Measurements from ENCODE around the gene EEF2. TPM values are rescaled to one million over a fixed set of nuclear protein-coding genes. Genes with fewer than 3 reads are reported as not detected.
A peak's percentile ranks its signal among the peaks of the same experiment; 100 is the strongest.
"Not testable (repeated sequence)": the region's sequence is repeated elsewhere in the genome, so short reads cannot be mapped to it uniquely, and the experiment has no call there.

The EEF2 gene
- total RNA-seq, 1 donor from 2014 or later: 1,288 TPM

DNA sequence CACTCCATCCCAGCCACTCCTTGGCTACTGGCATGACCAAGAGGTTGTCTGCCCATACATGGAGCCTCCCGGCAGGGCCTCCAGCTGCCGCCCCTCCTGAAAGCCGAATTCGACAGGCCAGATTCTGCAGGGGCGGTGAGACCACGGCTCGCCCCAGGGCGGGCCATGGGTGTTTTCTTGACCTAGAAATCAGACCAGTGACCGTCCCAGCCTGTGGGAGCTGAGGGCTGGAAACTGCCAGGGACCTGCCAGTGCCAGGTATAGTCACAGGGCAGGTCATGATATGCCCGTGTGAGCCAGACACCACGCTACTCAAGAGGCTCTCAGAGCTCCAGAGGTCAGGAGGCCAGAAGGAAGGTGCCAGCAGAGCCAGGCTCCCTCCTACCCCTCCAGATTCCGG is 31.2 kb downstream of the EEF2 start:
- no peaks in the 10 kb centered on the region for H3K4me1 ChIP-seq
- Mint-ChIP-seq H3K9me3 (no peaks in the 10 kb centered on the region), H3K4me1 (peaks cover 8% of the 10 kb centered on the region), H3K27ac (no peak overlapping the region), H3K36me3 (peaks cover 4% of the 10 kb centered on the region), H3K4me3 (no peak overlapping the region), H3K27me3 (ENCODE audit: insufficient read depth, low read depth) (peaks cover 3% of the 10 kb centered on the region)
- no peak overlapping the region for H3K4me3 ChIP-seq
- peaks cover 3% of the 10 kb centered on the region for H3F3A ChIP-seq (ENCODE audit: low read depth)
- no peak overlapping the region for H2AFZ ChIP-seq (replicated peaks)
- no peaks in the 10 kb centered on the region for H3K27me3 ChIP-seq
- no peaks in the 10 kb centered on the region for H3K79me2 ChIP-seq (ENCODE audit: low read depth)
- H3K9ac ChIP-seq: no peak overlapping the region
- peaks cover 3% of the 10 kb centered on the region for H4K20me1 ChIP-seq (ENCODE audit: low read depth)
- H3K36me3 ChIP-seq: no peaks in the 10 kb centered on the region
- TF ChIP-seq, protein P1, sequence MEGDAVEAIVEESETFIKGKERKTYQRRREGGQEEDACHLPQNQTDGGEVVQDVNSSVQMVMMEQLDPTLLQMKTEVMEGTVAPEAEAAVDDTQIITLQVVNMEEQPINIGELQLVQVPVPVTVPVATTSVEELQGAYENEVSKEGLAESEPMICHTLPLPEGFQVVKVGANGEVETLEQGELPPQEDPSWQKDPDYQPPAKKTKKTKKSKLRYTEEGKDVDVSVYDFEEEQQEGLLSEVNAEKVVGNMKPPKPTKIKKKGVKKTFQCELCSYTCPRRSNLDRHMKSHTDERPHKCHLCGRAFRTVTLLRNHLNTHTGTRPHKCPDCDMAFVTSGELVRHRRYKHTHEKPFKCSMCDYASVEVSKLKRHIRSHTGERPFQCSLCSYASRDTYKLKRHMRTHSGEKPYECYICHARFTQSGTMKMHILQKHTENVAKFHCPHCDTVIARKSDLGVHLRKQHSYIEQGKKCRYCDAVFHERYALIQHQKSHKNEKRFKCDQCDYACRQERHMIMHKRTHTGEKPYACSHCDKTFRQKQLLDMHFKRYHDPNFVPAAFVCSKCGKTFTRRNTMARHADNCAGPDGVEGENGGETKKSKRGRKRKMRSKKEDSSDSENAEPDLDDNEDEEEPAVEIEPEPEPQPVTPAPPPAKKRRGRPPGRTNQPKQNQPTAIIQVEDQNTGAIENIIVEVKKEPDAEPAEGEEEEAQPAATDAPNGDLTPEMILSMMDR (IDR thresholded peaks at IDR 0.05): no peak
- TF ChIP-seq EZH2 (IDR thresholded peaks at IDR 0.05): no peak
- no peak for TF ChIP-seq EZH2phosphoT487 (IDR thresholded peaks at IDR 0.05)
- no peak for DNase-seq (ENCODE audit: low spot score)
- no peak overlapping the region for H3K27ac ChIP-seq
- no peak overlapping the region for H3K4me2 ChIP-seq
- H3K9me3 ChIP-seq (ENCODE audit: low read depth): no peaks in the 10 kb centered on the region

DNA sequence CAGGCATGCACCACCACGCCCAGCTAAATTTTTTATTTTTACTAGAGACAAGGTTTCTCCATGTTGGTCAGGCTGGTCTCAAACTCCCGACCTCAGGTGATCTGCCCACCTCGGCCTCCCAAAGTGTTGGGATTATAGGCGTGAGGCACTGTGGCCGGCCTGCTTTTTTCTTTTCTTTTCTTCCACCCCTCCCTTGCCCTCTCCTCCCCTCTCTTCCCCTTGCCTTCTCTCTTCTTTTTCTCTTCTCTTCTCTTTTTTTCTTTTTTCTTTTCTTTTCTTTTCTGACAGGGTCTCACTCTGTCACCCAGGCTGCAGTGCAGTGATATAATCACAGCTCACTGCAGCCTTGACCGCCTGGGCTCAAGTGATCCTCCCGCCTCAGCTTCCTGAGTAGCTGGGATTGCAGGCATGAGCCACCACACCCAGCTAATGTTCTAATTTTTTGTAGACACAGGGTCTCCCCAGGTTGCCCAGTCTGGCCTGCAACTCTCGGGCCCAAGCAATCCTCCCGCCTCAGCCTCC is 32.4 kb downstream of the EEF2 start:
- not testable (repeated sequence) for H3K27ac ChIP-seq; H3K4me3 ChIP-seq; H3K36me3 ChIP-seq; H3K27me3 Mint-ChIP-seq (ENCODE audit: insufficient read depth, low read depth); H3K27me3 ChIP-seq; H3K9me3 Mint-ChIP-seq; H3K4me3 Mint-ChIP-seq; H3K79me2 ChIP-seq (ENCODE audit: low read depth); H3K27ac Mint-ChIP-seq; H3K4me1 Mint-ChIP-seq; H2AFZ ChIP-seq (replicated peaks); H4K20me1 ChIP-seq (ENCODE audit: low read depth); H3K9ac ChIP-seq; H3K4me2 ChIP-seq; H3K4me1 ChIP-seq; DNase-seq (ENCODE audit: low spot score); H3K36me3 Mint-ChIP-seq; H3K9me3 ChIP-seq (ENCODE audit: low read depth); H3F3A ChIP-seq (ENCODE audit: low read depth)

DNA sequence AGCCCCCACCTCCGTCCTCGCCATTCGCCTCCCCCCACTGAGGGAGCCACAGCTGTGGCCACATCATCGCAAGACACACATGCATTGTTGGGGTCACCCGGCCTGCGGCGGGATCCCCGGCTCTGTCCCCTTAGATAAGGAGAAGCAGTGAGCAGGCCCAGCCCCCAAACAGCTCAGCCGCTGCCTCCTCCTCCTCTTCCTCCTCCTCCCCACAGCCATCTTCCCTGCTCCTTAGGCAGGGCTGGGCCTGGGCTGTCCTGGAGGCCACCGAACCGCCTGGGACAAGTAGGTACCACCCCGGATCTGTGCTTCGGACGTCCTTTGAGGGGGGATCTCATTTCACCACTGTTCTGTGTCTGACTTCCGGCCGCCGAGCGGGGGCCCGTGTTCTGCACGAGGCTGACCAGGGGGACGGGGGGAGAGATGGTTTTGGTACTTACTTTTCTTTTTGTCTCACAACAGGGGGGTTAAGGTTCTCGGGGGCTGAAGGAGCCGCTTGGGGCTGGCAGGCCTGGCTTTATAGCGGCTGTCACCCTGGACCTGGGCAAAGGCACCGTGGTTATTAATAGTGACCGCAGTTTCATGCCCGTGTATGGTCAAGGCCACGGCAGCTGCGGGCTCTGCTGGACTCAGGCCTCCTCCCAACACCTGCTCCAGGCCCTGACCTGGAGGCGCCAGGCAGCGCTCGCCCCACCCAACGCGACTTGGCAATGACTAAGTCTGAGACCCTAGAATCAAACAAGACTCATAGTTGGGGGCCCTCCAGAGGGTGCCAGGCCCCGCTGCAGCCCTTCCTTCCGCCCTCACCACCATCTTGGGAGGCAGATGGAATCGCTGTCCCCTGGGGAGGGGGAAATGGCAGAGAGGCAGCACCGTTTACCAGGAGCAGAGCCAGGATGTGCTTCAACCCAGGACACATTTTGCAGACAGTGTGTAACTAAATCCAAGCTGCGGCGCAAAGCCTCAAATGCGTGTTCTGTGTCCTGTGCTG is 34.1 kb downstream of the EEF2 start:
- no peak overlapping the region for H3K27ac ChIP-seq
- Mint-ChIP-seq H3K36me3 (peaks cover 2% of the 10 kb centered on the region), H3K27me3 (ENCODE audit: insufficient read depth, low read depth) (peaks cover 5% of the 10 kb centered on the region), H3K9me3 (no peaks in the 10 kb centered on the region), H3K27ac (peak overlapping the region; percentile 72), H3K4me3 (no peak overlapping the region), H3K4me1 (peaks cover 8% of the 10 kb centered on the region)
- peaks cover 3% of the 10 kb centered on the region for H4K20me1 ChIP-seq (ENCODE audit: low read depth)
- H3K36me3 ChIP-seq: no peaks in the 10 kb centered on the region
- H3K4me2 ChIP-seq: no peak overlapping the region
- no peaks in the 10 kb centered on the region for H3K79me2 ChIP-seq (ENCODE audit: low read depth)
- H3K27me3 ChIP-seq: no peaks in the 10 kb centered on the region
- no peak for DNase-seq (ENCODE audit: low spot score)
- H2AFZ ChIP-seq (replicated peaks): no peak overlapping the region
- no peak overlapping the region for H3K4me3 ChIP-seq
- no peaks in the 10 kb centered on the region for H3K4me1 ChIP-seq
- TF ChIP-seq, protein P1 (IDR thresholded peaks at IDR 0.05): no peak
- no peak for TF ChIP-seq EZH2phosphoT487 (IDR thresholded peaks at IDR 0.05)
- no peak overlapping the region for H3K9ac ChIP-seq
- no peaks in the 10 kb centered on the region for H3K9me3 ChIP-seq (ENCODE audit: low read depth)
- peaks cover 3% of the 10 kb centered on the region for H3F3A ChIP-seq (ENCODE audit: low read depth)

Measured in neural progenitor cell (in vitro differentiated cells).